ENCODE results near the gene SYNJ2BP. TPM values are rescaled to one million over a fixed set of nuclear protein-coding genes. Genes with fewer than 3 reads are reported as not detected.
A peak's percentile ranks its signal among the peaks of the same experiment; 100 is the strongest.
"Not testable (repeated sequence)": the region's sequence is repeated elsewhere in the genome, so short reads cannot be mapped to it uniquely, and the experiment has no call there.

SYNJ2BP gene
- polyA plus RNA-seq, 6 donors from 2014 or later, result 11.2 to 20.0 (median 13.6) TPM

DNA sequence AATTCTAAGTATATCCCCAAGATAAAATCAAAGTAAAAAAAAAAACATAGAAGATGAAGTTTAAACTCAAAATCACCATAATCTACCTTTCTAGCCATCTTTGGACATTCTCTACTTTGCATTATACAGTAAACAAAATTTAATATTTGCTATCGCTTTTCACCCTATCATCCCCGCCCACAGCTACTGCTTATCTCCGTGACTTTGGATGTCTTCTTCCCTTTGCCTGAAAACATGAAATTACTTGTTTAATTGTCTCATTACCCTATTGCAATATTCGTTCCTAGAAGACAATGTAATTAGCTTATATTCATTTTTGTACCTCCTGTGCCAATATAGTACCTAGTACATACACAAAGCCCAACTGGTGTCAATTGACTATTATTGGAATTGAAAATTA, 9.3 kb downstream of the SYNJ2BP start:
- ATAC-seq (ENCODE audit: low read depth in 2 of 2) (no peak), DNase-seq (no peak)
- H3K4me1 Mint-ChIP-seq, result peaks cover 0 to 33% (median 17%) of the 10 kb centered on the region in 3 donors
- peaks cover 0 to 2% (median 0%) of the 10 kb centered on the region in 7 donors for H3K9me3 Mint-ChIP-seq
- no peak overlapping the region for H3K27ac Mint-ChIP-seq
- H3K27me3 Mint-ChIP-seq, result no peaks in the 10 kb centered on the region
- H3K36me3 Mint-ChIP-seq, result peaks cover 8 to 17% of the 10 kb centered on the region in 2 donors
- H3K4me3 Mint-ChIP-seq, result no peak overlapping the region

DNA sequence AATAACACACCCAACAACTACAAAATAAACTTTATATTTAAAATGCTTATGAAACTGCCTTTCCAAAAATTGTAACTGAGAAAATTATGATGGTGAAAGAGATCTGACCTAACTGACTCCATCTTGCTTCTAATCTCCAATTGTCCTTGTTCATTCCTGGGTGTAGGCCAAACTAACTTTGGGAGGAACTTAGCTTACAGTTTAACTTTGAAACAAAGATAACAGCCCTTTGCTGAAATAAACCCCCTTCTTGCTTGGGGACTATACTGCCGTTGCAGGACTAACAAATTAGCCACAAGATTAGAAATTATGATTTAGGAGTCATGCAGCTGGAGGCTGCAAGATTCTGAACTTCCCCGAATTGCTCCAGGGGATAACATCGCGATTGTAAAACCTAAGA, 10.7 kb downstream of the SYNJ2BP start:
- not testable (repeated sequence) for H3K9me3 Mint-ChIP-seq; H3K27ac Mint-ChIP-seq; DNase-seq; H3K27me3 Mint-ChIP-seq; ATAC-seq (ENCODE audit: low read depth in 2 of 2); H3K4me3 Mint-ChIP-seq
- peaks cover 0 to 31% (median 16%) of the 10 kb centered on the region in 3 donors for H3K4me1 Mint-ChIP-seq
- peaks cover 8 to 17% of the 10 kb centered on the region in 2 donors for H3K36me3 Mint-ChIP-seq

DNA sequence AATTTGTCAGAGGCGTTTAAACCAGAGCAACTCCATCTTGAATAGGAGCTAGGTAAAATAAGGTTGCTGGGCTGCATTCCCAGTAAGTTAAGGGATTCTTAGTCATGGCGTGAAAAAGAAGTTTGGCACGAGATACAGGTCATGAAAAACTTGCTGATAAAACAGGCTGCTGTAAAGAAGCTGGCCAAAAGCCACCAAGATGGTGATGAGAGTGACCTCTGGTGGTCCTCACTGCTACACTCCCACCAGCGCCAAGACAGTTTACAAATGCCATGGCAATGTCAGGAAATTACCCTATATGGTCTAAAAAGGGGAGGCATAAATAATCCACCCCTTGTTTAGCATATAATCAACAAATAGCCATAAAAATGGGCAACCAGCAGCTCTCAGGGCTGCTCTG, 13.6 kb downstream of the SYNJ2BP start:
- H3K9me3 Mint-ChIP-seq; H3K27me3 Mint-ChIP-seq; H3K27ac Mint-ChIP-seq; H3K36me3 Mint-ChIP-seq; ATAC-seq (ENCODE audit: low read depth in 2 of 2); H3K4me3 Mint-ChIP-seq; DNase-seq: not testable (repeated sequence)
- H3K4me1 Mint-ChIP-seq, result peaks cover 0 to 19% (median 11%) of the 10 kb centered on the region in 3 donors

DNA sequence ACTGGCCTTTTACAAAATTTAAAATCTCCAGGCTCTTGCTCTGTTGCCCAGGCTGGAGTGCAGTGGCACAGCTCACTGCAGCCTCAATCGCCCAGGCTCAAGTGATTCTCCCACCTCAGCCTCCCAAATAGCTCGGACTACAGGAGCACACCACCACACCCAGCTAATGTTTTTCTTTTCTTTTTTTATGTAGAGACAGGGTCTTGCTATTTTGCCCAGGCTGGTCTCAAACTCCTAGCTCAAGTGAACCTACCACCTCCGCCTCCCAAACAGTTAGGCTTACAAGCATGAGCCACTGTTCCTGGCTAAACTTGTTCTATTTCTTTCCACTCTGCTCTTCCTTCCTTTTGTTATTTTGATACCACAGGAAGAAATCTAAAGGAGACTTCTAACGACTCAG, 15.2 kb downstream of the SYNJ2BP start:
- no peaks in the 10 kb centered on the region for H3K9me3 Mint-ChIP-seq

GRCh38 chr14:70398706-70399431, 18.0 kb downstream of the SYNJ2BP start:
- Mint-ChIP-seq H3K9me3 (no peaks in the 10 kb centered on the region), H3K27me3 (no peaks in the 10 kb centered on the region), H3K4me3 (no peak overlapping the region), H3K27ac (no peak overlapping the region), H3K4me1 (peaks cover 0 to 6% (median 4%) of the 10 kb centered on the region in 3 donors), H3K36me3 (peaks cover 0 to 4% of the 10 kb centered on the region in 2 donors)
- DNase-seq, result no peak
- no peak for ATAC-seq (ENCODE audit: low read depth in 2 of 2)

More for the DNA sequence above, 15.2 kb downstream of the SYNJ2BP start:
- H3K27ac Mint-ChIP-seq, result peak overlapping the region in 3 of 6 donors; percentile 24 to 66 (median 28)
- DNase-seq, result no peak
- H3K27me3 Mint-ChIP-seq, result no peaks in the 10 kb centered on the region
- H3K36me3 Mint-ChIP-seq, result peaks cover 0 to 9% of the 10 kb centered on the region in 2 donors
- no peak overlapping the region for H3K4me3 Mint-ChIP-seq
- no peak for ATAC-seq (ENCODE audit: low read depth in 2 of 2)
- peaks cover 0 to 11% (median 9%) of the 10 kb centered on the region in 3 donors for H3K4me1 Mint-ChIP-seq

DNA sequence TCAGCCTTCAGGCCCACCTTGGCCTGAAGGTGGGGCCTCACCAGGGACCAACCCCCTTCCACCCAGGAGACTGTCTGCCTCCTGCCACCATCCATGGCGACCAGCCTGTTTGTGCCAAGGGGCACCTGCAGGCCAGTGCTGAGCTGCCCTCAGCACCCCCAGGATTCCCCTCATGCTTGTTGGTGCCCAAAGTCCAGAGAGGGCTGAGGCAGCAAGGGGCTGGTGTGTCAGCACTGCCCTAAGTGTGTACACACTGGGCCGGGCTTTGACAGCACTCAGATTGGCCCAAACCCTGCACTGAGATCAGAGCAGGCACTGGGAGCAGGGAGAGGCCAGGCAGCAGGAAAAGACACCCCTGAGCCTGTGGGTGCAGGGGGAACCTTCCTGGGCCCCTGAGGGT, 18.6 kb downstream of the SYNJ2BP start:
- Mint-ChIP-seq H3K4me3 (peak overlapping the region in 1 of 8 donors; percentile 22), H3K4me1 (peaks cover 0 to 6% (median 4%) of the 10 kb centered on the region in 3 donors), H3K9me3 (peaks cover 0 to 4% (median 0%) of the 10 kb centered on the region in 7 donors), H3K27ac (no peak overlapping the region), H3K27me3 (no peaks in the 10 kb centered on the region), H3K36me3 (peaks cover 0 to 4% of the 10 kb centered on the region in 2 donors)
- ATAC-seq (ENCODE audit: low read depth in 2 of 2) (no peak), DNase-seq (no peak)

DNA sequence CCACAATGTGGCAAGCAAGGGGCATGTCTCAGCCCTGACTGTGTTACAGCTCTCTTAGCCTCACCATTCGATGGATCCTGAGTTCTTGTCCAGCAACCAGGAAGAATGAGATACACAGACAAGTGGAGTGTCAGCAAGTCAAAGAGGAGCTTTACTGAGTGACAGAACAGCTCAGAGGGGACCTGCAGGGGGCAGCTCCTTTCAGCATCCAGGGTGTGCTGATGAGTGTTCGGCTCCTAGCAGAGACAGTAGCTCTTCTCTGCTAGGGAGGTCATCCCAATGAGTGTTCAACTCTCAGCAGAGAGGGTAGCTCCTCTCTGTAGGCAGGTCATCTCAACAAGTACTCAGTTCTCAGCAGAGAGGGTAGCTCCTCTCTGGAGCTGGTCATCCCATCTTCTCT, 19.1 kb downstream of the SYNJ2BP start:
- H3K27ac Mint-ChIP-seq, result no peak overlapping the region
- DNase-seq, result no peak
- peaks cover 0 to 4% of the 10 kb centered on the region in 2 donors for H3K36me3 Mint-ChIP-seq
- ATAC-seq (ENCODE audit: low read depth in 2 of 2), result no peak
- peaks cover 4 to 6% (median 5%) of the 10 kb centered on the region in 3 donors for H3K4me1 Mint-ChIP-seq
- no peak overlapping the region for H3K4me3 Mint-ChIP-seq
- peaks cover 0 to 7% (median 0%) of the 10 kb centered on the region in 7 donors for H3K9me3 Mint-ChIP-seq
- no peaks in the 10 kb centered on the region for H3K27me3 Mint-ChIP-seq

DNA sequence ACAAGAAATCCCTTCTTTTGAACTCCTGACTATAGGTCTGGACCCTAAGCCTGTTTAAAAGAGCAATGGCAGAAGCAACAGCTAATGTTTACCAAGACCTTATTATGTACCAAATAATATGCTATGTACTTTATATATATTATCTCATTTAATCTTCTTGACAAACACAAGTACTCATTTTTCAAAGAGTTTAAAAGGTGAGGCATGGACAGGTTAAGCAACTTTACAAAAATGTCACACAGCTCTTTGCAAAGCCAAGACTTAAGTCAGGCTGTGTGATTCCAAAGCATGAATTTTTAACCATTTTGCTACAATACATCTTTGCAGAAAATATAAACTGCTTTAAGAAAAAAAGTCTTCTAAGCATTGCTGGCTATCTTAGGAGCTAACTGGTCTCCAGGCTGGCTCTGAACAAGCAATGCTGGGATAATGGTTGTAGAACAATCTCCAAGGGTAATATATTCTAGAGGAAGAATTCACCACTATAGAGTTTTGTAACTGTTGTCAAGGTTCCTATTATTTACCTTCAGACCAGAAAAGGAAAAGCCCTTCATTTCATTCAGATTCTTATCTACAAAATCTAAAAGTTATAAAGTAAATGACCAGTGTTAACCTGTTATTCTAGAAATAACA, 22.1 kb downstream of the SYNJ2BP start:
- H3K4me3 Mint-ChIP-seq, result no peak overlapping the region
- H3K27me3 Mint-ChIP-seq, result no peaks in the 10 kb centered on the region
- ATAC-seq (ENCODE audit: low read depth in 2 of 2) (no peak), DNase-seq (no peak)
- peaks cover 0 to 9% of the 10 kb centered on the region in 2 donors for H3K36me3 Mint-ChIP-seq
- no peak overlapping the region for H3K27ac Mint-ChIP-seq
- peaks cover 5 to 8% (median 6%) of the 10 kb centered on the region in 3 donors for H3K4me1 Mint-ChIP-seq
- peaks cover 0 to 7% (median 0%) of the 10 kb centered on the region in 7 donors for H3K9me3 Mint-ChIP-seq

DNA sequence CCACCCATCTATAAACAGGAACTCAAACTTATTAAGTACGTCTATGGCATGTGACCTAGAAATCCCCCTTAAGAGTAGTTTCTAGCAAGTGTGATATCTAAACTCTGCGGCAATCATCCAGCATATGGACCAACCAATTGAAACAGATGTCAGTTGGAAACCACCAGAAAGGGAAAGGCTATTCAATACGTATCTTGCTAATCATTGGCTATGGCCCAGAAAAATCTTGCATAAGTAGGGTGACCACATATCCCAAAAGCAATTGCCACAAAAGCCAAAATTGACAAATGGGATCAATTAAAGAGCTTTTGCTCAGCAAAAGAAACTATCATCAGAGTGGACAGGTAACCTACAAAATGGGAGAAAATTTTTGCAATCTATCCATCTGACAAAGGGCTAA, 24.2 kb downstream of the SYNJ2BP start:
- no peak overlapping the region for H3K4me3 Mint-ChIP-seq
- ATAC-seq (ENCODE audit: low read depth in 2 of 2) (no peak), DNase-seq (no peak)
- no peaks in the 10 kb centered on the region for H3K27me3 Mint-ChIP-seq
- peaks cover 0 to 7% (median 0%) of the 10 kb centered on the region in 7 donors for H3K9me3 Mint-ChIP-seq
- peaks cover 6 to 11% (median 8%) of the 10 kb centered on the region in 3 donors for H3K4me1 Mint-ChIP-seq
- H3K36me3 Mint-ChIP-seq, result peaks cover 10 to 19% of the 10 kb centered on the region in 2 donors
- peak overlapping the region in 1 of 6 donors; percentile 36 for H3K27ac Mint-ChIP-seq

GRCh38 chr14:70391493-70392391, 25.1 kb downstream of the SYNJ2BP start:
- Mint-ChIP-seq H3K4me1 (peaks cover 6 to 11% (median 8%) of the 10 kb centered on the region in 3 donors), H3K36me3 (peaks cover 10 to 16% of the 10 kb centered on the region in 2 donors)
- no peak for ATAC-seq (ENCODE audit: low read depth in 2 of 2)

GRCh38 chr14:70382536-70382935, 34.4 kb downstream of the SYNJ2BP start:
- peaks cover 0 to 5% (median 0%) of the 10 kb centered on the region in 3 donors for H3K4me1 Mint-ChIP-seq
- DNase-seq (no peak), ATAC-seq (ENCODE audit: low read depth in 2 of 2) (no peak)
- H3K36me3 Mint-ChIP-seq, result peaks cover 16 to 19% of the 10 kb centered on the region in 2 donors
- no peak overlapping the region for H3K4me3 Mint-ChIP-seq
- no peaks in the 10 kb centered on the region for H3K9me3 Mint-ChIP-seq
- no peaks in the 10 kb centered on the region for H3K27me3 Mint-ChIP-seq
- H3K27ac Mint-ChIP-seq, result no peak overlapping the region

More at GRCh38 chr14:70391493-70392391, 25.1 kb downstream of the SYNJ2BP start:
- Mint-ChIP-seq H3K9me3 (peaks cover 0 to 7% (median 0%) of the 10 kb centered on the region in 7 donors), H3K27ac (peak overlapping the region in 1 of 6 donors; percentile 46), H3K4me3 (no peak overlapping the region), H3K27me3 (no peaks in the 10 kb centered on the region)
- DNase-seq, result no peak

- DNase-seq (no peak), ATAC-seq (ENCODE audit: low read depth in 2 of 2) (no peak)
- Mint-ChIP-seq H3K36me3 (peaks cover 13 to 19% of the 10 kb centered on the region in 2 donors), H3K27me3 (no peaks in the 10 kb centered on the region), H3K4me3 (no peak overlapping the region), H3K4me1 (peaks cover 0 to 5% (median 0%) of the 10 kb centered on the region in 3 donors), H3K27ac (no peak overlapping the region), H3K9me3 (no peaks in the 10 kb centered on the region)
Observed at GRCh38 chr14:70380824-70381223, 36.1 kb downstream of the SYNJ2BP start.

GRCh38 chr14:70378696-70379095, 38.2 kb downstream of the SYNJ2BP start:
- H3K4me1 Mint-ChIP-seq, result peaks cover 0 to under 1% (median 0%) of the 10 kb centered on the region in 3 donors
- H3K4me3 Mint-ChIP-seq, result no peak overlapping the region
- H3K27me3 Mint-ChIP-seq, result no peaks in the 10 kb centered on the region
- no peaks in the 10 kb centered on the region for H3K9me3 Mint-ChIP-seq
- no peak overlapping the region for H3K27ac Mint-ChIP-seq
- DNase-seq (no peak), ATAC-seq (ENCODE audit: low read depth in 2 of 2) (no peak)
- peaks cover 0 to 10% of the 10 kb centered on the region in 2 donors for H3K36me3 Mint-ChIP-seq

All from naive B cell (primary cell).